GM19397 (cell line): Measurements from ENCODE around the gene SMYD3.
A peak's percentile ranks its signal among the peaks of the same experiment; 100 is the strongest.

Source experiments
- ATAC-seq: cut with Tn5 transposase; IDR thresholded peaks from one replicate; pipeline ENCODE4 v1.9.1; 2021; ENCODE audit warnings: mild to moderate bottlenecking, moderate library complexity; ENCODE audit not compliant: unreplicated experiment

SMYD3 gene

DNA sequence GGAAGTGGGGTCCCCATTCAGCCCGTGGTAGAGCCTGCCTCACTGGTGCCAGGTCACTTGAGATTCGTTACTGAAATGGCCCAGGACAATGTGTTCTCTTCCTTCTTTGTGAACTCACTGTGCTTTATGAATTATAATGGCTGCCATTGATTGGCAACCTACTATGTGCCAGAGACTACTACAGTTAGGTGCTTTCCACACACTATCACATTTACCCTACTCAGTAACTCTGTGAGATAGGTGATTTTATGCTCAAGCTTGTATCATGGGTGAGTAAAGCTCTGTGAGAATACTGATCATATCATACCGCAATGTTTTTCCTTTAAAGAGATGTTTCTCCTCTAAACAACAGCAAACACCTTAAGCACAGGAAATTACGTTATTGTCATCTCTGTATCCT lies 225.9 kb downstream of the SMYD3 start:
- no peak for ATAC-seq

DNA sequence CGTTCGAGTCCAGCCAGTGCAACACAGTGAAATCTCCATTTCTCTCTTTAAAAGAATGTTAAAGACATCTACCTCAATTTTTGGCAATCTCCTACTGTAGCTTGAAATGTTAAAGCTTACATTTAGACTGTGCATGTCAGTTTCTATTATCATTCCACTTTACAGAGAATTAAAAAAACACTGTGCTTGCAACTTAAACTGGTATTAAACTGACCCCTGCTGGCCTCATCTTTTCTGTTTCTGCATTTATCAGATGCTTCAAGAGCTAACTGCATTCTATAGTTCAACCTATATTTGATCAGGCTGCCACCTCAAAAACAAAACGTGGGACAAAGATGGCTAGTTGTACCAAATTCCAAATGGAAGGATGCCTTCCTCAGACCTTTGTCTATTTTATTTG lies 226.5 kb downstream of the SMYD3 start:
- no peak for ATAC-seq

DNA sequence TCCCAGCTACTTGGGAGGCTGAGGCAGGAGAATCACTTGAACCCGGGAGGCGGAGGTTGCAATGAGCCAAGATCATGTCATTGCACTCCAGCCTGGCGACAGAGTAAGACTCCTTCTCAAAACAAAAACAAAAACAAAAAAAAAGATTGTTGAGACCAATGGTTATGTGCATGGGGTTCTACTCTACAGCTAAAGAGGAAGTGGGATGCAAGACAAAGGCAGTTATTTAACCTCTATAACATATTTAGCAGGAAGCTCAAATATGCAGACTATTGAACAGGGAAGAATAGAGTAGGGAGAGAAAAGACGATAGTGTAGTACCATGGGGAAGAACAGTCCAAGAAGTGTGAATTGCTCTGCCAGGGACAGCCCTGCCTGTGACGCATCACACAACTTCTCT lies 227.7 kb downstream of the SMYD3 start:
- ATAC-seq, result no peak

DNA sequence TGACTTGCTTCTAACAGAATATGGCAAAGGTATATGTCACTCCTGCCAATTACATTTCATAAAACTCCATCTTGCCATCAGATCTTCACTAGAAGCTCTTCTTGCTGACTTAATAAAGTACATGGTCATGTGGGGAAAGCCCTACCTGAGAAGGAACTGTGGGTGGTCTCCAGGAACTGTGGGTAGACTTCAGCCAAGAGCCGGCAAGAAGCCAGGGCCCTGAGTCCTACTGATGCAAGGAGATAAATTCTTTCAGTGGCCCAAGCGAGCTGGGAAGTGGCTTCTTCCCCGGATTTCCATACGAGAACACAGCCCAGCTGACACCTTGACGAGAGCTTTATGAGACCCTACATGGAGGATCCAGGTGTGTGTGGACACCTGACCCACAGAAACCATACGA lies 228.7 kb downstream of the SMYD3 start:
- no peak for ATAC-seq

DNA sequence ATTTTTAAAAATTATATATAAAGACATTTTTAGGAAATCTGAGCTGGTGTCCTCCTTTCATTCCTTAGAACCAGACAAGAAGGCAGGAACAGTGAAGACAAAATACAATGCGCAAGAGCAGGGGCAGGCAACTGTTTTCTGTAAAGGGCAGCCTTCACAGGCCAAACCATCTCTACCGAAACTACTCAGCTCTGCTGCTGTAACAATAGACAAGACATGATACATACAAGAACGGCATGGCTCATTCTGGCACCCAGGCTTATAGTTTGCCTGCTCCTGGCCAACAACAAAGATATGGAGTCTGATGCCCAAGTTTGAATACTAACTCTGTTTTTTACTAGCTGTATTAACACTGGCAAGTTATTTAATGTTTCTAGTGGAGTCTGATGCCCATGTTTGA lies 232.0 kb downstream of the SMYD3 start:
- ATAC-seq, result no peak

DNA sequence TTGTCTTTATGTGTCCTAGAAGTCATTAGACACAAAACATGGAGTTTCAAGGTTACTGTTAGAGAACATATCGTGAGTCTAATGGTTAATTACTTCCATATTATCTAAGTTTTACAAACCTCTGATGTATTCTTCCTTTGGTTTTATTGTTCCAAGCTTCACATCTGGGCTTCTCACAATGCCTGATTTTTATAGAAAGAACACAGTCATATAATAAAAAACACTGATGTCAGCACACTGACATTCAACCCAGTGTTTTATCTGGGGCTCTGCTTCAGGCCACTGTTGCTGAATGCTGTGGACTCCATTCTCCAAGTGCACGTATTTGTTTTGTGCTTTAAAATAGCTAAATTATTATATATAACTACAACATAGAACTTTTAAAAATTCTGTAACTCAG lies 232.9 kb downstream of the SMYD3 start:
- ATAC-seq, result no peak

DNA sequence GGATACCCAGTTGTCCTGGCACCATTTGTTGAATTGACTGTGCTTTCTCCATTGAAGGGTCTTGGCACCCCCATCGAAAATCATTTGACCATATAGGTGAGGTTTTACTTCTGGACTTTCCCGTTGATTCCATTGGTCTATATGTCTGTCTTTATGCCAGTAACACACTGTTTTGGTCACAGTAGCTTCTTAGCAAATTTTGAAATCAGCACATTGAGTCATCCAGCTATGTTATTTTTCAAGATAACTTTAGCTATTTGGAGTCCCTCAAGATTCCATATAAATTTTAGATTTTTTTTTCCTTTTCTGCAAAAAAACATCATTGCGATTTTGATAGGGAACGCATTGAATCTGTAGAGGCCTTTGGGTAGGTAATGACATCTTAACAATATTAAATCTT lies 235.6 kb downstream of the SMYD3 start:
- ATAC-seq, result no peak

DNA sequence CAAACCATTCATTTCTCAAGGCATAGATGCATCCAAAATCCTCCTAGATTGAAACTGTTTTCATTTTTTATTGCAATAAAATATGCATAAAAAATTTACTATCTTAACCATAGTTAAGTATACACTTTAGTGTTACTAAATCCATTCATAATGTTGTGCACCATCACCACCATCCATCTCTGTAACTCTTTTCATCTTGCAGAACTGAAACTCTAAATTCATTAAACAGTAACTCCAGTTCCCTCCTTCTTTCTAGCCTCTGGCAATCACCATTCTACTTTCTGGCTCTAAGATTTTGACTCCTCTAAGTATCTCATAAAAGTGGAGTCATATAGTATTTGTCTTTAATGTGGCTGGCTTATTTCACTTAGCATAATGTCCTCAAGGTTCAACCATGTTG lies 236.8 kb downstream of the SMYD3 start:
- peak; percentile 55 for ATAC-seq

DNA sequence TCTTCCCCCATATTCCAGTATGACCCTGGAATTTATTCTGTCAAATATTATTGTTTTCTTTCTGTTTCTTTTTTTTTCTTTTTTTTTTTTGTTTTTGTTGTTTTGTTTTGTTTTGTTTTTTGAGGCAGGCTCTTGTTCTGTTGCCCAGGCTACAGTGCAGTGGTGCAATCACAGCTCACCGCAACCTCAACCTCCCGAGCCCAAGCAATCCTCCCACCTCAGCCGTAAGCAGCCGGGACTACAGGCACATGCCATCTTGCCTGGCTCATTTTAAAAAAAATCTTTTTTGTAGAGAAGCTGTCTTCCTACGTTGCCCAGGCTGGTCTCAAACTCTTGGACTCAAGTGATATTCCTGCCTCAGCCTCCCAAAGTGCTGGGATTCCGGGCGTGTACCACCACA lies 237.6 kb downstream of the SMYD3 start:
- no peak for ATAC-seq

DNA sequence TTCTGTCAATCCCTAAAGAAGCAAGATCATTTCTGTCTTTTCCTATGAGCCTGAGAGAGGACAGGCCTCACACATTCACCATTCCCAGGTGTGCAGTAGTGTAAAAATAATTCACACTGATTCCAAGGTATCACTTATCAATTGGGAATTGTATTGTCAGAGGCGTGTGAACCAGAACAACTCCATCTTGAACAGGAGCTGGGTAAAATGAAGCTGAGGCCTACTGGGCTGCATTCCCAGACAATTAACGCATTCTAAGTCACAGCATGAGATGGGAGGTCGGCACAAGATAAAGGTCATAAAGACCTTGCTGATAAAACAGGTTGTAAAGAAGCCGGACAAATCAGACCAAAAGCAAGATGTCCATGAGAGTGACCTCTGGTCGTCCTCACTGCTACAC lies 239.2 kb downstream of the SMYD3 start:
- no peak for ATAC-seq

DNA sequence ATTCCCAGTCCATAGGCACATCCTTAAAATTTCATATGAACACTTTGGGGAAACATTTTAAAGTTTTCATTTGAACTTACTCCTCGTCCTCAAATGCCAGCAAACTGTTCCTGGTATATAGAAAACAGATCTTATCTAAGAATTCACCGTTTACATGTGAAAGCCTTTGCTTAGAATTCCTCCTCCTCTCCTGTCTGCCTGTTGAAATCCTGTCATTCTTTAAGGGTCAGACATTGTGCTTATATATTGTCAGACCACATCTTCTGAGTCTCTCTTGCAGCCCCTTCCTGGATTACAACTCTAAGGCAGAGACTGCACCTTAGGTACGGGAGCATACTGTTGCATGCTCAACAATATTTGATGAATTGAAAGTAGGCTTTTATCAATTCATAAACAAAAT lies 239.7 kb downstream of the SMYD3 start:
- ATAC-seq, result no peak

DNA sequence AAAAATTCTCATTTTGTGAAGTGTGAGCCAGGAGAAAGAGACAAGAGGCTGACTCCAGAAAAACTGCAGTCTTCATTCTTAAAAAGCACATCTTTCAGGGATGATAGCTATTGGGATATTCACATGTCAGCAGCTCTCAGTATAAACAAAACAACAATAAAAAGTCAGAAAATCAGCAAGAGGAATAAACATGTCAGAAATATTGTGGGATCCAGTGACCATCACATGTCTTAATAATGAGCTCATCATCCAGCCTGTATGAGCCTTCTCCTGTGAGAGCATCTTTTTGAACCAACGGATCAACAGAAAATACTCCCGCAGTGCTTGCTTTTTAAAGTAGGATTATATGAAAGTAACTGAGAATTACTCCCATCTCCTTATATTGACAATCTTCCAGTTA lies 241.6 kb downstream of the SMYD3 start:
- ATAC-seq, result no peak

DNA sequence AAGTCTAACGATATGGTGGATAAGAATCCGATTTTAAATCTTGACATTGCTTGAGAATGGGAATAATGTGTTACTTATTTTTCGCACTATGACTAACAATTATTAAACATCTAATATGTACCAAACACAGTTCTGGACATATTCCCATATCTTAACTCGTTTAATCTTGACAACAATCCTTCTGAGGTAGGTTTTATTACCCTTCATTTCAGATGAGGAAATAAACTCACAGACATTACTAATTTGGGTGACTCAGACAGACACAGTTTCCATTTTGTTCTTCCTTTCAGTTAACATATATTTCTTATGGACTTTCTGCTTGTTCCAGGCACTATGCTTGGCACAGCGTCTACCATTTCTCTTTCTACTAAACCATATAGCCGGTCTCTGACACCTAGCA lies 244.8 kb downstream of the SMYD3 start:
- no peak for ATAC-seq

DNA sequence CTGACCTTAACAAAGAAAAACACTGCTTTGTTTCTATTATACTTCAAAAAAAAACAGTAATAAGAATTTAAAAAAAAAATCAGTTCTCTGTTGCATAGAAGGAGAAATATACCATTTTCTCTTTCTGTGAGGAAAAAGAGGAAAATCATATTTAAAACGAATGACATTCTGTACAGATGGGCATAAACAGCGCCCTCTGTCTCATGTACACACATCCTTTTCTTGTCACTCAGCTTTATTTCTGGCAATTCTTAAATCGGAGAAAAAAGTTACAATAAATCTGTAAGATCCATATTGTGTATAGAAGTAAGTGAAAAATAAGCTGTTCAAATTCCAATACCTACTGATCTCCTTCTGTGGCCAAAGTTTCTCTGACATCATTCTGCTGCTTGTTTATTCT lies 245.4 kb downstream of the SMYD3 start:
- no peak for ATAC-seq

DNA sequence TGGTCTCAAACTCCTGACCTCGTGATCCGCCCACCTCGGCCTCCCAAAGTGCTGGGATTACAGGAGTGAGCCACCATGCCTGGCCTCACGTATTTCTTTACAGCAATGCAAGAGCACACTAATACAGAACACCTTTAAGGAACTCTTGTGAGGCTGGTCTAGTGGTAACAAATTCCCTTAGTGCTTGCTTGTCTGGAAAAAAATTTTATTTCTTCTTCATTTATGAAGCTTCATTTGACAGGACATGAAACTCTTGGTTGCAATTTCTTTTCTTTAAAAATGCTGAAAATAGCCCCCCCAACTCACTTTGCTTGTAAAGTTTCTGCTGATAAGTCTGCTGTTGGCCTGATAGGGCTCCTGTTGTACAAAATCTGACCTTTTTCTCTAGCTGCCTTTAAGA lies 248.8 kb downstream of the SMYD3 start:
- no peak for ATAC-seq

DNA sequence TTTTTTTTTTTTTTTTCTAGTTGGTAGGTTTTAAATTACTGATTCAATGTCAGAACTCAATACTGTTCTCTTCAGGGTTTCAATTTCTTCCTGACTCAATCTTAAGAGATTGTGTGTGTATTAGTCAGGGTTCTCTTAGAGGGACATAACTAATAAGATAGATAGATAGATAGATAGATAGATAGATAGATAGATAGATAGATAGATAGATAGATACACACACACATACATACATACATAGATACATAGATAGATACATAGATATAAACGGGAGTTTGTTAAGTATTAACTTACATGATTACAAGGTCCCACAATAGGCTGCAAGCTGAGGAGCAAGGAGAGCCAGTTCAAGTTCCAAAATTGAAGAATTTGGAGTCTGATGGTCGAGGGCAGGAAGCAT lies 251.3 kb downstream of the SMYD3 start:
- ATAC-seq, result no peak

DNA sequence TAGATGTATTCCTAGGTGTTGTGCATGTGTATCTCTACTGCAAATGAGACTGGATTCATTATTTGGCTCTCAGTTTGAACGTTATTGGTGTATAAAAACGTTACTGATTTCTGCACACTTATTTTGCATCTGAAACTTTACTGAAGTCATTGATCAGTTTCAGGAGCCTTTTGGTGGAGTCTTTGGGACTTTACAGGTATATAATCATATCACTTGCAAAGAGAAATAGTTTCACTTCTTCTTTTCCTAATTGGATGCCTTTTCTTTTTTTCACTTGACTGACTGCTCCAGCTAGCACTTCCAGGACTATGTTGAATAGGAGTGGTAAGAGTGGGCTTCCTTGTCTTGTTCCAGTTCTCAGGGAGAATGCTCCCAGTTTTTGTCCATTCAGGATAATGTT lies 252.2 kb downstream of the SMYD3 start:
- ATAC-seq, result no peak

DNA sequence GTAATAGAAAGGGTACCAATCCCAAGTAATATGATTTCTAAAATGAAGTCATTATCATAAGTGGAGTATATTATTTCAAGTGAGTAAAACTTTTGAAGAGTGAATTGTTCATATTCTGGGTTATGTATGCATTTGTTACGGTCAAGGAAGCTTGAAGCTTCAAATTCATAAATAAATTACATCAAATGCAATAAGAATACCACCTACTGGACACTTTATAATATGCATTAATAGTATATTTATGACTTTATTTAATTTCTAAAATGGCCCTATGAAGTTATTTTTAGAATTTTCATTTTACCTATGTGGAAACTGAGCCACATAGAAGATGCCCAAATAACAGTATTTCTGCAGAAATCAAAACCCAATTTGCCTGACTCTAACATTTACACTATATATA lies 260.6 kb downstream of the SMYD3 start:
- ATAC-seq, result no peak

DNA sequence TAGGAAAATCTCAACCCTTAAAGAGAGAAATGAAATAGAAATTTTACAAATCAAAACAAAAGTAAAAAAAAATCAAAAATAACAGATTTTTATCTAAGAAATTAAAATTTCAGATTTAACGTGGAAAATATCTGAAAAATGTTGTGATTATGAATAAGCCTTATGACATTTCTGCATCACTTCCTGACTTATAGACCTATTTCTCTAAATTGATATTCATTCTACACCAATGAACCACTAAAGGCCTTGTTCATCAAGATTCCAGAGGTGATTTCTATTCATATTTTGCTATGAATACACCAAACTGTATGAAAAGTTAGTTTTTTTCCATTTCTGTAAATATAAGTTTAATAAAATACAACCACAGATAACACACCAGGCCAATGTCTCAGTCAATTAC lies 261.5 kb downstream of the SMYD3 start:
- no peak for ATAC-seq

DNA sequence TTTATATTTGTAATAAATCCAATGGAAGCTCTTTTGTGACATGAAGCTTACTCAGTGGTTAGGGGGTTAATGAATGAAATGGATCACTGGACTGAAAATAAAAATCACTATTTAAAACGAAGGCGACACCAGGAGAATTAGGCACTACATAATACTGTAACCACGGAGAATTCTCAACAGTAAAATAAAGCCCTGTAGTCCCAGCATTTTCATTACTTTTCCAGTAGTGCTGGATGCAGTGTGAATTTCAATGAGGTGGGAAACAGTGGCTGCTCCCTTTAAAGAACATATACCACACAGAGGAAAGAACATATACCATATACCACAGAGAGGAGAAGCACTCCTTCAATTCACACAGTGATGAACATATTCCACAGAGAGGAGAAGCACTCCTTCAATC lies 275.0 kb downstream of the SMYD3 start:
- ATAC-seq, result no peak

DNA sequence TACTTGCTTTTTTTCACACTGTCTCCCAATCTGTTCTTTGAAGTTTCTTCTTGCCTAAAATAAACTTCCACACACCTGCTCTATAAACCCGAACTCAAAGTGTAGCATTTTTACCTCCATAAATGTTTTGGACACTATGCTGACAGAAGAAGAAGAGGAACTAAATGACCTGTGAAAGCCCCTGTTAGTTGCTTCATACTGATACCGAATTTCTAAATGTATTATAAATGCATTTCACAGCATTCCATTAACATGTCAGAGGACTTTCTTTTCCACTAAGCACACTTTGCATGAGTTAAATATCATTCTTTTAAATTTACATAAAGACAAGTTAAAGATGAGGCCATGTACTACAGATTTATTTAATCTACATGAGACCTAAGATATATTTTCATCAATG lies 281.0 kb downstream of the SMYD3 start:
- no peak for ATAC-seq

DNA sequence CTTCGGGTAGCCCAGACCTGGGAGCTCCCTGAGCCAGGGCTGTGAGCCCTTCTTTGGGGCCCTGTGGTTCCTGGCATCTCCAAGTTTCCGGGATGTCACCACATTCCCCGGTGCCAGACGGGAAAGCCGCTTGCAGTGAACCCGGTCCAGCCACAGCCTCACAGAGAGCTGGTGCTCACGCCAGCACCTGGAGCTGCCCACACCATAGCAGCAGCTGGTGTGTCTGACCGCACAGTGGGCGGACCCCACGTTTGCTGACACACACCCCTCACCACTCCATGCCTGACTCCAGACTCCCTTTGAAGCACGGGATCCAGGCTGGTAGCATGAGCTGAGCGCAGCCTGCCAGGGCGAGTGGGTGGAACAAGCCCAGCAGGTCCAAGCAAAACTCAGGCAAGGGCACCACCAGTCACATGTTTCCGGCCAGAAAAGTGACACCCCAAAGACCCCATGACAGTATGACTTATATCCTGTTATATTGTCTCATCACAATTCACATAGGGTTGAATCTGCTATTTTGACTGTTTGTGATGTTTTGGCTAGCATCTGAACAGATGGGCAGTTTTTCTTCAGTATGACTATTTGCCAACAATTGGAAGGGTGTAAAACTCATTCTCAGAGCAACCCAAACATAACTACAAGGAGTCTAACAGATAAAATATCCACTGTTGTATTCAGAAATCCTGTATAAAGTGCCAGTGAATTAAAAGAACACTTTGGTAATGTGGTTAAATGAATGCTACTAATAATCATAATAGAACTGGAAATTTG lies 285.4 kb downstream of the SMYD3 start:
- ATAC-seq, result no peak

DNA sequence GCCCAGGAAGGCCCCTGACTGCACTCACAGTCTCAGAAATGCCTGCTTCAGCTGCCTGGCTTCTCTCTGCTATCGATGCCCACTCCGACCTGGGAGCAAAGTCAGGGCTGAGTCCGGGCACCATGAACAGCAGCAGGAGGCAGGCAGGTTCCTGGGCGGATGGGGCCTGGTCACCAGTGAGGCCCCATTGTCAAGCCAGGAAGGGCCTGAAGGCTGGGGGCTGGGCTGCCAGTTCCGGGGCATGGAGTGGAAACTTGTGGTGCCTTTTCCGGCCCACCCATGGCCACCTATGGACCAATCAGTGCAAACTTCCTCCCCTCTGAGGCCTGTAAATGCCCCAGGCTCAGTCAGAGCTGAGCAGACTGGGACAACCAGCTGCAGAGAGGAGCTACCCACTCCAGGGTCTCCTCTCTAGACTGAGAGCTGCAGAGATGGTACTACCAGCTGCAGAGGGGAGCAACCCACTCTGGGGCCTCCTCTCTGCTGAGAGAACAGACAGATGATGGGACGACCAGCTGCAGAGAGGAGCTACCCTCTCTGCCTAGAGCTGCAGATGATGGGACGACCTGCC lies 286.5 kb downstream of the SMYD3 start:
- no peak for ATAC-seq
